ENCODE results near the gene SMIM45.

Gene SMIM45

GRCh38 chr22:41969110-41969646 is 17.2 kb downstream of the SMIM45 start, which contains the start of gene SEPTIN3:
TSS of gene SEPTIN3 (plus strand) at chr22:41969443. CDS start at chr22:41971493, 2,050 bp downstream.
- no peak for DNase-seq (ENCODE audit: low spot score)

GRCh38 chr22:41970601-41971000 is 18.7 kb downstream of the SMIM45 start:
- no peak for DNase-seq (ENCODE audit: low spot score)

DNA sequence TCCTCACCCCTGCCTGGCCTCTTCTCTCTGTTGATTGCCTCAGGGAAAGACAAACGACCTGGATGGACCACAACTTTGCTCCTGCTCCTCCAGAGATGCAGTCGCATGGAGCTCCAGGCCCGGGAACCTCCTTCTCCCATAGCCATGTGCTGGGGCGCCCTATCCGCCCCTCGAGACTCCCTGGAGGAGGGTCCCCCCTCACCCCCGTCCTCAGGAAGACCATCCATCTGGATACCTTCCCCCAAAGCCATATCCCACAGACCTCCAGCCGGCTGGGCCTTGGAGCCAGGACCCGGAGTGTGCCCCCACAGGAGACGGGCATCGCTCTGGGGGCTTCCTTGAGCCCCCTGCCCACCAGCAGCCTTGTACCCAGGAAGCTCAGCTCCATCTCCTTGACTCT is 19.5 kb downstream of the SMIM45 start:
- DNase-seq (ENCODE audit: low spot score), result no peak

GRCh38 chr22:41974691-41975290 is 22.8 kb downstream of the SMIM45 start:
- DNase-seq (ENCODE audit: low spot score), result no peak

DNA sequence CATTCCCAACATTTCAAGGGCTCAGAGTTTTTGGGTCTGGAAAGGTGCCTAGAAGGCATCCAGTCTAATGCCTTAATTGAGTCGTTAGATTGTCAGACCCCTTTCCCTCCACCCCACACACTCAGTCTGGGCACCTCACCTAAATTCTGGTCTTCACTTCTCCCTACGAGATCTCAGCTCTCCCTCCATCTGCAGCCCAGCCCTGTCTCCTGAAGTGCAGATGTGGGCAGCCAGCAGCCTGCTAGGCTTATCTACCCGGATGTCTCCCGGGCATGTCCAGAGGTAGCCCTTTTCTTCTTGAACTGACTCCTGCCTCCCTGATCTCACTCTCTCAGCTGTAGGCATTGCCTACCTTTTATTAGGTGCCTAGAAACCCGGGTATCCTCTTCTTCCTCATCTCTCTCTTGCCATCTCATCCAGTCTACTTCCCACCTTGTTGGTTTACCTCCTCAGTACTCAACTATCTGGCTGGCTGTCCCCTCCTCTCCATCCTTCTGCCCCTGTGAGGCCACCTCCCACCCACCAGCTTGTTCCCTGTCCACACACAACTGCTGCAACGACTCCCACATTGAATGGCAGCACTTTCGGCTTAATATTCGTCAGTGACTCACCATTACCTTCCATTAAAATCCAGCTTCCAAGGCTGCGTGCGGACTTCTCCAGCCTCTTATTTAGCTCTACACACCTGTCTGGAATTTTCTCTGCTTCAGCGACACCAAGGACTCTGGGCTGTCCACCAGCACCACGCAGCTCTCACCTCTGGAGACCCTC is 23.5 kb downstream of the SMIM45 start:
- no peak for DNase-seq (ENCODE audit: low spot score)

DNA sequence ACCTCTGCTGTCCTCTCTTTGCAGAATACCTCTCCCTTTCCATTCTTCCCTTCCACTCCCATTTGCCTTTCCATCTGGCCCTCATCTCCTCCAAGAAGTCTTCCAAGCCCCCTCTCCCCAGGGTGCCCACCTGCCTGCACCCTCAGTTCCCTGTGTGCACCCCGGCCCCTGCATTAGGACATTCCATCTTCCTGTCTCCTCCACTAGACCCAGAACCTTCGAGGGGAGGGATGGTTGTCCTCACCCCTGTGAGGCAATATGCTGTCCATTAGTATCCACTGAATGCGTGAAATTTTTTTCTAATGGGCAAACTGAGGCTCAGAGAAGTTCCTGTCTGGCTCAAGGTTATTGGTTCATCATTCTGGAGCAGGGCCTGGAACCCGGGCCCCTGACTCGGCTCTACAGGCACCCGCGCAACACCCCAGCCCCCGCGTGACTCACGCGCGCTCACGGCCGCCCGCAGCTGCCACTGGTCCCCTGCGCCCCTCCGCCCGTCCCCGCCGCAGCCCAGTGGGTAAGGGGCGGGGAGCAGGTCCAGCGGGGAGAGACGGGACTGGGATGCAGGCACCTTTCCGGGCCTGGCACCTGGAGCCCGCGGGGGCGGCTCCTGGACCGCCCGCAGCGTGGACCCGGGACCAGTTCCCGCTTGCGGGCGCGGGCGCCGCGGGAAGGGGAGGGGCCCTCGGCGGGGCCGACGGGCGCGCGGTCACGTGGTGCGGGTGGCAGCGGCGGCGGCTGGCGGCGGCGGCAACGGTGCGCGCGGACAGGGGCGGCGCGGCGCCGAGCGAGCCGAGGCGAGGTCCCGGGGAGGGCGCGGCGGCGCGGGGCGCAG is 24.3 kb downstream of the SMIM45 start:
- peak; percentile 34 for DNase-seq (ENCODE audit: low spot score)

DNA sequence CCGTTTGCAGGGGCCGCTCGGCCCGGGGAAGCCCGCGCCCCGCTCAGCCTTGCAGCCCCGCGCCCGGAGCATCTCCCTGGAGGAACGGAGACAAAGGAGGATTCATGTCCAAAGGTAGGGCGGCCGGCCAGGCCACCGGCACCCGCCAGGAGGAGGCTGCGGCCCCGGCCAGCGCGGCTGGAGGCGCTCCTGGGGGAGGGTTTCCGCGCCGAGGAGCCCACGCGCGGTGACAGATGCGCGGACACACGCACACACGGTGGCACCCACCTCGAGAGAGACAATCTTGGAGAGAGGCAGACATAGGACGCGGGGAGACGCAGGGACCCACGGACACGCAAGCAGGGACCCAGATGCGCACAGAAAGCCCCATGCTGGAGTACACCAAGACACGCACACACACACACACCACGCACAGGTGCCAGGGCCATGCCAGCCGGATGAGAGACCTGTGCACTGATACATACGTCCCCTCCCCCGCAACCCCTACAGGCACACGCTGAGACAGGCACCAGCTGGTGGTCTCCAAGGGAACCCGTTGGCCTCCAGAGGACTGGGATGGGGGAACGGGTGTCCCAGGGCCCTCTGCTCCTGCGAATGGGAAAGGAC is 25.1 kb downstream of the SMIM45 start:
- no peak for DNase-seq (ENCODE audit: low spot score)

DNA sequence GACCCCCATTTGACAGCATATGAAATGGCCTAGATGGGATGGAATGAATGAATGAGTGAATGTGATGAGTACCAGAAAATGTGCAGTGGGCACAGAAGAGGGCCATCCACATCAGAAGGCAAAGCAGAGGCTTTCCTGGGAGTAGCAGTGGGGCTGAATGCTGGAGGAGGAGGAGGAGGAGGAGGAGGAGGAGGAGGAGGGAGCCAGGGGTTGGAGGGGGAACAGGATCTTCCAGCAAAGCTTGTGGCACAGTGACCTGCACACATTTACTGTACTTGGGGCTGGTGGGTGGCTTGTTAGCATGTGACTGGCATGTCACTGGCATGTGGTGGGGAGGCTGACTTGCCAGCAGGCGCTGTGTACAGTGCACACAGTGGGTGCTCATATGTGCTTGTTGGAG is 26.8 kb downstream of the SMIM45 start:
- DNase-seq (ENCODE audit: low spot score), result no peak

DNA sequence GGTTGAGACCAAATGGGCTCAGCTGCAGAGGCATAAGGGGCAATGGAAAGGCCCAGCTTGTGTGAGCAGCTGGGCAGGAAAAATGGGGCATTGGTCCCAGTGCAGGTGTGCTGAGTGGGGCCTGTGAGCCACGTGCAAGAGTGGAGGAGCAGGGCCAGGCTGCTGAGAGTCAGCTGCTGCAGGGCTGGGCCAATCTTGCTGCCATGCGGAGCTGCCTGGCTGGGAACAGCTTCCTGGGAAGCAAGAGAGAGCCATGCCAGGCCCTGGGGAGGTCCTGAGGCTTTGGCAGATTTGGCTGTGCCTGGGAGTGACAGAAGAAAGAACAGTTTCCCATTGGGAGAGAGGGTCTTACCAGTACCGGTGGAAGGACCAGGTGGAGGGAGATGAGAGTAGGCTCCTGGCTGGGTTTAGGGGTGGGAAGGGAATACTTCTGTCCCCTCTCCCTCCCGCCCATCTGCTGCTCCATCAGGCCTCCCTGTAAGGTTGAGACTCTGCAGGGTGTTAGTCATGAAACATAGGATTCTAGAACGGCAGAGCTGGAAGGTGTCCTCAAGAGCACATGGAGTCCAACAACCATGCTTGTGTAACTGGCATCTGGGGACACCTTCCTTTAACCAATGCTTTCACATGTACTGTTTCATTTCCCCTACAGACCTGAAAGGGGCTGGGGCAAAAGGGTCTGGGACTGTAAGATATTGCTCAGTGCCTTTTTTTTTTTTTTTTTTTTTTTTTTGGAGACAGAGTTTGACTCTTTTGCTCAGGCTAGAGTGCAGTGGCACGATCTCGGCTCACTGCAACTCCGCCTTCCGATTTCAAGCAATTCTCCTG is 27.7 kb downstream of the SMIM45 start:
- DNase-seq (ENCODE audit: low spot score), result no peak

DNA sequence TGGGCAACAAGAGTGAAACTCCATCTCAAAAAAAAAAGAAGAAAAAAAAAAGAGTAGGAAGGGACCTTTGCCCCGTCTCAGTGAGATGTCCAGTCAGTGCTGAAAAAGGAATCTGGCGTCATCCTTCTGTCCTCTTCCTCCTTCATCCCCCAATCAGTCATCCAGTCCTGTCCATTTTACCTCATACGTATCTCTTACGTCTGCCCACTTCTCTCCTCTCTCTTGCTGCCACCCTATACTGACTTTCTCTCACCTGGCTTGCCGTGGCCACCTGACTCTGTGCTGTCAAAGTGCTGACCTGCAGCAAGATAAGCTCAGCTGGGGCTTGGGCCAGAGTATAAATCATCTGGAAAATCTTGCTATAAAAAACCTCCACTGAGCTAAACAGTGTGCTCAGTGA is 30.9 kb downstream of the SMIM45 start:
- DNase-seq (ENCODE audit: low spot score), result no peak

GRCh38 chr22:41983513-41984405 is 31.8 kb downstream of the SMIM45 start:
- no peak for DNase-seq (ENCODE audit: low spot score)

DNA sequence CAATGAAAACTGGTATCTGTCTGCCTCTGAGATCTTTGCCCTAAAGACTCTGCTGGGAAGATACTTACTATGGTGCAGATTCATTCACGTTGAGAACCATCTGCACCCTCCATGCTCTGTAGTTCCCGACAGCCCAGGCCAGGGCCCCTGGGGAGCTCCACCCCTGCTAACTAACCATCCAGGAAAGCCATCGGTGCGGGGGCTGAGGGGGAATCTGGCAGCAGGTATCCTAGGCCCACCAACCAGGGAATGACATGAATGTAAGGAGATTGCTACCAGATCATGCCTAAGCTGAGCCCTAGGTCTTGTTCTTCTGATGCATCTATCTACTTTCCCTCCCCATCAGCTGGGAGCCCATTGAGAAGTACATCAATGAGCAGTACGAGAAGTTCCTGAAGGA is 35.3 kb downstream of the SMIM45 start:
- DNase-seq (ENCODE audit: low spot score), result no peak

GRCh38 chr22:41989246-41989645 is 37.3 kb downstream of the SMIM45 start:
- no peak for DNase-seq (ENCODE audit: low spot score)

DNA sequence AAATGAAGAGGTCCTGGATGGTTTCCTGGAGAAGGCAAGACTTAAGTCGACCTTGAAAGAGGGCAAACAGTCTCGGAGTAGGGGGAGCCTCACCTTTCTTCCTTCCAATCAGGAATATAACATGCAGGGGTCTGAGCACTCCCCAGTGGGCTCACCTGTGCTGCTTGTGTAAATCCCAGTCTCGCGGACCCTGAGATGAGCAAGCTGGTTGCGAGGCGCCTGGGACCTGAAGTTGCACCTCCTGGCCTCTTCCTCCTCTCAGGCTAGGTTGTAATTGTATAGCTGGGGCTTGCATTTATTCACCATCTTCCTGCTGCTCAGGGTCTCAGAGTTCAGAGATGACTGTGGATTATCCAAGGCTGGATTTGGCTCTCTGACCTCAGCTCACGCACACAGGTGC is 39.2 kb downstream of the SMIM45 start:
- DNase-seq (ENCODE audit: low spot score), result no peak

- no peak for DNase-seq (ENCODE audit: low spot score)
These were observed 40.5 kb downstream of the SMIM45 start for GRCh38 chr22:41992496-41992895.

GRCh38 chr22:41995211-41995610 is 43.3 kb downstream of the SMIM45 start:
- DNase-seq (ENCODE audit: low spot score), result no peak

- no peak for DNase-seq (ENCODE audit: low spot score)
These were observed 44.9 kb downstream of the SMIM45 start for GRCh38 chr22:41996826-41997225.

DNA sequence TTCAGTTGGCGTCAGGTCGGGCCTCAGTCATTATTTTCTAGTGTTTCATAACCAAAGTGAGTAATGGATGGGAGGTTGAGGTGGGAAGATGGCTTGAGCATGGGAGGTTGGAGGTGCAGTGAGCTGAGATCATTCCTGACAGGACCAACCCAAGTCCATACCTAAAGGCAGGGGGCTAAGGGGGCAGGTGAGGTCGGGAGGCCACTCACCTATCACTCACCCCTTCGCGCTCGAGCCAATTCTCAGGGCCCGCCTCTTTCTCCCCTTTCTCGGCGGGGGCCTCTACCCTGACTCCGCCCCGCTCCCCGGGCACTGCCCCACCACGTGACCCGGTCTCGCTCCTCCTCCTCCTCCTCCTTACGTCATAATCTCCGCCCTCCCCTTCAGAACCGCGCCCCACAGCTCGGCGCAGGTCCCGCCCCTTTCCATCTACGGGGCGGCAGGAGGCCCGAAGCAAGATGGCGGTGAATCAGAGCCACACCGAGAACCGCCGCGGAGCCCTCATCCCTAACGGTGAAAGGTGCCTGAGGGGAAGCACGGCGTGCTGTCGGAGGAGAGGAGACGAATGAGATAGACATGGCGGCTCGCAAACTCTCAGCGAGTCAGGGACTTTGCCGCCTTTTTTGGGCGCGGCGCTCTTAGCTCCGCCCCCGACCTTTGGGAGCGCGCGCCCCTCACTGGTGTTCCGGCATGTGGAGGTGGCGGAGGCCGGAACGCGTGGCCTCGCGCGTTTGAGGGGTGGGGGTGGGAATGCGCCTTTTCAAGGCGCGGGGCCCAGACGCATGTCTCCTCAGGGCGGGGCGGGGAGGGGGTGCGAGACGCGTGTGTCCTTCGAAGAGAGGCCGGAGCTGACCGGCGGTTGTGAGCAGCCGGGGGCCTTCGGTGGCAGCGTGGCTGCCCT is 46.7 kb downstream of the SMIM45 start, which contains the start of gene WBP2NL:
Gene WBP2NL, plus strand, starts transcription at position 428 of the 901 bp plus-strand sequence. Its CDS starts 31 bp downstream, at position 459.
- DNase-seq (ENCODE audit: low spot score), result no peak

DNA sequence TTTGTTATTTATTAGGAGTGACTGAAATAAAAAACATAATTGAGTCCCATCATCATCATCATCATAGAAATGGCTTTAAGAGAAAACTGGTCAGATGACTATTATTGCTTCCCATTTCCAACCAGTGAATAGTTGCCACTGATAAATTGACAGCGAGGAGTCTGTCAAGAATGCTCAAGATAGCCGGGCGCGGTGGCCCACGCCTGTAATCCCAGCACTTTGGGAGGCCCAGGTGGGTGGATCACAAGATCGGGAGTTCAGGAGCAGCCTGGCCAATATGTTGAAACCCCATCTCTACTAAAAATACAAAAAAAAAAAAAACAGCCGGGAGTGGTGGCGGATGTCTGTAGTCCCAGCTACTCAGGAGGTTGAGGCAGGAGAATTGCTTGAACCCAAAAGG is 48.5 kb downstream of the SMIM45 start:
- DNase-seq (ENCODE audit: low spot score), result no peak

All from RKO (cell line).